HepG2 (cell line): ENCODE measurements around the gene ARHGEF6. TPM values are rescaled to one million over a fixed set of nuclear protein-coding genes. Genes with fewer than 3 reads are reported as not detected.

Experiments used
- ATAC-seq: fragments of 200-7000 bp; cut with Tn5 transposase; 3 replicates; pipeline ENCODE4 v1.9.1; 2020; ENCODE audit warnings: mild to moderate bottlenecking, moderate library complexity
- BruUV-seq: library from RNA; stranded (reverse); fragments of 400-500 nt; replicated peaks from 2 replicates; lab custom pipeline; 2021; lab: Mats Ljungman, UMichigan
- CTCF ChIA-PET: fragments of 300-600 bp; formaldehyde crosslinking; extraction: SDS; loops from one replicate; lab custom pipeline; 2021; ENCODE audit warnings: low total read pairs, inconsistent platforms, low intra/inter-chr PET ratio; lab: Yijun Ruan, JAX
- POLR2A ChIA-PET: fragments of 350-600 bp; sonication (Branson Sonifier 250); formaldehyde crosslinking; loops from one replicate; lab custom pipeline; 2020; ENCODE audit warnings: antibody characterized with exemption, inconsistent platforms; lab: Yijun Ruan, JAX
- DNase-seq: peaks from one replicate; pipeline ENCODE4 v3.0.0-alpha.2; 2015; ENCODE audit warnings: low spot score
- FAIRE-seq: peaks from 3 replicates; lab custom pipeline; 2011; peaks lifted over from hg19 to GRCh38; lab: Jason Lieb, UNC
- H2AFZ ChIP-seq: one replicate; pipeline ENCODE4 v1.6.1; 2011; ENCODE audit warnings: low read length, inconsistent platforms
- H3K27ac ChIP-seq: fragments of 300-600 bp; 3 replicates; pipeline ENCODE4 v1.8.0; 2011; ENCODE audit warnings: mixed run types, mild to moderate bottlenecking, mixed read lengths, low read length, inconsistent platforms; ENCODE audit not compliant: insufficient read depth; ENCODE audit errors: extremely low read length
- H3K27me3 ChIP-seq, 2 experiments: fragments of 200-600 bp in 1 of 2; 2 replicates in 1 of 2; 3 replicates in 1 of 2; pipeline versions ENCODE4 v1.6.0 to v1.8.0; 2011; ENCODE audit warnings: low read length in 2 of 2, mild to moderate bottlenecking in 2 of 2, moderate library complexity in 2 of 2, inconsistent platforms in 1 of 2; ENCODE audit not compliant: insufficient read depth in 2 of 2, control insufficient read depth in 1 of 2
- H3K36me3 ChIP-seq, 2 experiments: fragments of 200-600 bp in 1 of 2; replicated peaks in 1 of 2; 2 replicates in 1 of 2; 3 replicates in 1 of 2; pipeline versions ENCODE4 v1.5.1 to v1.8.0; 2011; ENCODE audit warnings: low read length in 2 of 2, inconsistent platforms in 1 of 2; ENCODE audit not compliant: insufficient read depth in 2 of 2, control insufficient read depth in 1 of 2
- H3K4me1 ChIP-seq: 2 replicates; pipeline ENCODE4 v1.5.1; 2012; ENCODE audit warnings: low read length, inconsistent platforms; ENCODE audit not compliant: insufficient read depth
- H3K4me2 ChIP-seq: 2 replicates; pipeline ENCODE4 v1.6.0; 2011; ENCODE audit warnings: low read depth, low read length, inconsistent platforms
- H3K4me3 ChIP-seq, 3 experiments: fragments of 200-600 bp in 1 of 3; sonication (generic), shearing (Covaris generic) in 1 of 3; replicated peaks in 1 of 3; 2 replicates each; pipeline ENCODE4 v1.5.1; 2011 to 2016; ENCODE audit warnings: low read length in 3 of 3, inconsistent platforms in 2 of 3, low read depth in 2 of 3, mild to moderate bottlenecking in 2 of 3, control low read depth in 1 of 3, mixed read lengths in 1 of 3; ENCODE audit not compliant: insufficient read depth in 1 of 3
- H3K79me2 ChIP-seq: one replicate; pipeline ENCODE4 v1.6.1; 2011; ENCODE audit warnings: low read length, inconsistent platforms; ENCODE audit not compliant: insufficient read depth
- H3K9ac ChIP-seq: 2 replicates; pipeline ENCODE4 v1.6.0; 2011; ENCODE audit warnings: mild to moderate bottlenecking, low read depth, low read length, inconsistent platforms; ENCODE audit not compliant: insufficient read depth
- H3K9me3 ChIP-seq: 2 replicates; pipeline ENCODE4 v1.5.1; 2012; ENCODE audit warnings: mild to moderate bottlenecking, low read length
- H4K20me1 ChIP-seq: 2 replicates; pipeline ENCODE4 v1.6.0; 2011; ENCODE audit warnings: inconsistent platforms, mild to moderate bottlenecking, low read length, moderate library complexity; ENCODE audit not compliant: insufficient read depth
- FOXM1 ChIP-seq: sonication (generic); formaldehyde crosslinking; IDR thresholded peaks from 2 replicates; pipeline ENCODE4 v1.5.0; 2020; ENCODE audit warnings: missing genetic modification reagents
- HNRNPLL ChIP-seq: fragments of 200-400 bp; formaldehyde crosslinking; IDR thresholded peaks from 2 replicates; pipeline ENCODE4 v1.6.1; 2017; ENCODE audit warnings: mild to moderate bottlenecking, low read depth, low read length; ENCODE audit not compliant: poor library complexity, severe bottlenecking
- KDM4B ChIP-seq: sonication (generic); formaldehyde crosslinking; IDR thresholded peaks from 2 replicates; pipeline ENCODE4 v1.4.0; 2020; ENCODE audit warnings: missing genetic modification reagents
- POLR2AphosphoS2 ChIP-seq: IDR thresholded peaks from 2 replicates; pipeline ENCODE4 v1.6.1; 2011; ENCODE audit warnings: low read depth, low read length, improper control_type of control experiment
- ZNF17 ChIP-seq: sonication (generic); formaldehyde crosslinking; IDR thresholded peaks from 2 replicates; pipeline ENCODE4 v1.5.0; 2020; ENCODE audit warnings: mild to moderate bottlenecking, missing genetic modification reagents
- WGBS: methylation state at CpG from one replicate; pipeline ENCODE4 v1.1.6; 2017; ENCODE audit warnings: low lambda C conversion rate; 5-methylcytosine and 5-hydroxymethylcytosine counted together
- in situ Hi-C: cut with HindIII; loops from 2 replicates; pipeline ENCODE4 v1.10.0; 2017; ENCODE audit warnings: low pct_unique_long_range_greater_than_20kb; ENCODE audit not compliant: extremely low pct_ligation_motif_present
- intact Hi-C: fragments of 100-400 bp; cut with micrococcal nuclease; formaldehyde crosslinking; loops from one replicate; pipeline ENCODE4 v1.10.0; 2022; ENCODE audit not compliant: unreplicated experiment
- polyA plus RNA-seq, 8 experiments: library from polyadenylated mRNA; depleted of rRNA in 3 of 8; stranded (reverse) in 7 of 8; unstranded in 1 of 8; fragments of >200 nt; fragmentation: Illumina TruSeq in 4 of 8; extraction: Trizol in 4 of 8; gene quantifications; 2 replicates each; pipeline versions ENCODE4 v1.2.1 to v1.2.3, GENCODE V29; 2011 to 2016; ENCODE audit warnings: low read depth in 4 of 8, missing spikeins in 1 of 8, mixed read lengths in 1 of 8; ENCODE audit not compliant: insufficient read depth in 1 of 8
- total RNA-seq, 5 experiments: library from RNA; depleted of rRNA; stranded (reverse); fragments of >200 nt; fragmentation: Illumina TruSeq; extraction: Trizol; gene quantifications; 2 replicates each; pipeline ENCODE4 v1.2.3, GENCODE V29; 2016; ENCODE audit warnings: low read depth in 1 of 5
- TF ChIP-seq, protein P1 (sequence below): conservative IDR thresholded peaks from 2 replicates; pipeline ENCODE4 v1.6.1; 2018; ENCODE audit warnings: missing genetic modification reagents

The ARHGEF6 gene
- total and polyA plus RNA-seq, 2 of the 13 experiments (the other 11 are each of a cell fraction or from before 2014, with no cell fraction given) = 0.03 TPM; not detected in 1

DNA sequence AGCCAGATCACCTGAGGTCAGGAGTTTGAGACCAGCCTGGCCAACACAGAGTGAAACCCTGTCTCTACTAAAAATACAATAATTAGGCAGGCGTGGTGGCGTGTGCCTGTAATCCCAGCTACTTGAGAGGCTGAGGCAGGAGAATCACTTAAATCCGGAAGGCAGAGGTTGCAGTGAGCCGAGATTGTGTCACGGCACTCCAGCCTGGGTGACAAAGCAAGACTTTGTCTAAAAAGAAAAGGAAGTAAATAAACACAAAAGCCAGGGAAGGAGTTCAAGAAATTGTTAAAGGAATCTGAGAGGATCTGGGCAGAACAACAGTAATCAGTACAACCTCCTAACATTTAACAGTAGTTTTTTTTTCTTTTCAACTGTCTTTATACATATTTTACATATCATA, 48.7 kb upstream of the ARHGEF6 start:
- H3K27ac ChIP-seq = no peak overlapping the region
- H3K36me3 ChIP-seq = no peaks in the 10 kb centered on the region
- in situ Hi-C loops (no loop called here), intact Hi-C loops (no loop called here)
- no peak overlapping the region for H3K4me2 ChIP-seq
- FAIRE-seq (no peak), DNase-seq (no peak), ATAC-seq (no peak)
- H3K9me3 ChIP-seq = no peaks in the 10 kb centered on the region
- CTCF ChIA-PET = no interaction called here
- no peak overlapping the region for H3K4me3 ChIP-seq
- no peak for TF ChIP-seq POLR2AphosphoS2
- TF ChIP-seq, protein P1, sequence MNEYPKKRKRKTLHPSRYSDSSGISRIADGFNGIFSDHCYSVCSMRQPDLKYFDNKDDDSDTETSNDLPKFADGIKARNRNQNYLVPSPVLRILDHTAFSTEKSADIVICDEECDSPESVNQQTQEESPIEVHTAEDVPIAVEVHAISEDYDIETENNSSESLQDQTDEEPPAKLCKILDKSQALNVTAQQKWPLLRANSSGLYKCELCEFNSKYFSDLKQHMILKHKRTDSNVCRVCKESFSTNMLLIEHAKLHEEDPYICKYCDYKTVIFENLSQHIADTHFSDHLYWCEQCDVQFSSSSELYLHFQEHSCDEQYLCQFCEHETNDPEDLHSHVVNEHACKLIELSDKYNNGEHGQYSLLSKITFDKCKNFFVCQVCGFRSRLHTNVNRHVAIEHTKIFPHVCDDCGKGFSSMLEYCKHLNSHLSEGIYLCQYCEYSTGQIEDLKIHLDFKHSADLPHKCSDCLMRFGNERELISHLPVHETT (CRISPR knock-in tag) = no peak
- TF ChIP-seq HNRNPLL = no peak
- no peak for TF ChIP-seq ZNF17 (CRISPR knock-in tag)
- no peak for TF ChIP-seq FOXM1 (CRISPR knock-in tag)
- no peaks in the 10 kb centered on the region for H3K27me3 ChIP-seq
- no peaks in the 10 kb centered on the region for H3K79me2 ChIP-seq
- POLR2A ChIA-PET = no interaction called here
- no TSS peak for BruUV-seq
- H3K9ac ChIP-seq = no peak overlapping the region
- H2AFZ ChIP-seq = no peak overlapping the region
- 86% methylated on average over 4 of the region's 5 CpGs for WGBS
- H3K4me1 ChIP-seq = peaks cover 10% of the 10 kb centered on the region
- no peaks in the 10 kb centered on the region for H4K20me1 ChIP-seq

DNA sequence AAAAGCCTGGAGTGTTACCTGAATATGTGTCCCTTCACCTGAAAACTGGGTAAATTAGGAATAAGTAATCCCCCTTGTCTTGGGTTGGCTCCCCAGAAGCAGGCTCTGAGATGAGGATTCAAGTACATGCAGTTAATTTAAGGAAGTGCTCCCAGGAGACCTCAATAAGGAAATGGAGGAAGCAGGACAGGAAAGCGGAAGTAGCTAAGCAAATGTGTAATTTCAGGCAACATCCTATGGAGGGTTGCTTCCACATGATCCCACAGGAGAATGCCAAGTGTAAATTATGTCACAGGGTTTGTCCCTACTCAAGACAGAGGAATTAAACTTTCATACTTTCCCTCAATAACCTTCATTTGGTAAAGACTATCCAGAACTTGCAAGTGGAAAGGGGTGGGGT, 48.1 kb upstream of the ARHGEF6 start:
- intact Hi-C loops (no loop called here), in situ Hi-C loops (no loop called here)
- Histone ChIP-seq H3K27me3 (no peaks in the 10 kb centered on the region), H3K4me2 (no peak overlapping the region), H3K36me3 (no peaks in the 10 kb centered on the region), H3K9ac (no peak overlapping the region), H3K9me3 (no peaks in the 10 kb centered on the region), H4K20me1 (no peaks in the 10 kb centered on the region), H3K4me1 (peaks cover 9% of the 10 kb centered on the region), H3K4me3 (no peak overlapping the region), H3K79me2 (no peaks in the 10 kb centered on the region), H2AFZ (no peak overlapping the region), H3K27ac (no peak overlapping the region)
- ATAC-seq (no peak), FAIRE-seq (no peak), DNase-seq (no peak)
- POLR2A ChIA-PET = no interaction called here
- CTCF ChIA-PET = no interaction called here
- WGBS = 100% methylated on average over 1 of the region's 1 CpG
- TF ChIP-seq KDM4B (CRISPR knock-in tag) = no peak
- BruUV-seq = no TSS peak
